GM10847 (cell line): Measurements from ENCODE around the gene DNM3.

ENCODE experiments used
- POLR2A ChIP-seq: IDR thresholded peaks from 2 replicates; pipeline ENCODE4 v1.6.1; 2011; ENCODE audit not compliant: insufficient read length; ENCODE audit errors: extremely low read depth

The DNM3 gene

GRCh38 chr1:172137703-172138454 lies 296.6 kb downstream of the DNM3 start:
- no peak for TF ChIP-seq POLR2A

DNA sequence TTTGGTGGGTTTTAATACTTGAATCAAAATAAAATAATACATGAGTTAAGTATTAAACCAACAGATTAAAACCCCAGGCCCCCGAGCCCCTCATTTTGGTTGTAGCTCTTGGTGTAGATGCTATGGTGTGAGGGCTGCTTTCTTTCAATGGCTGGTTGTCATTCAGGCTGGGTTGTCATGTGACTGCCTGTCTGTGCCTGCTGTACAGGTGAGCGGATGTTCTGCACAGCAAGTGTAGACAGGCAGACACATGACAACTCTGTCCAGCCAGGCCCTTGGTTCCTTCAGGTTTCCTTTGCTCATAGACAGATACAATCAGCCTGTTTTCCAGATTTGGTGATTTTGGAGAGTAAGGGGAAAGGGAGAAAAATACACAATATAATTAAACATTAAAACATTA lies 297.3 kb downstream of the DNM3 start:
- no peak for TF ChIP-seq POLR2A

DNA sequence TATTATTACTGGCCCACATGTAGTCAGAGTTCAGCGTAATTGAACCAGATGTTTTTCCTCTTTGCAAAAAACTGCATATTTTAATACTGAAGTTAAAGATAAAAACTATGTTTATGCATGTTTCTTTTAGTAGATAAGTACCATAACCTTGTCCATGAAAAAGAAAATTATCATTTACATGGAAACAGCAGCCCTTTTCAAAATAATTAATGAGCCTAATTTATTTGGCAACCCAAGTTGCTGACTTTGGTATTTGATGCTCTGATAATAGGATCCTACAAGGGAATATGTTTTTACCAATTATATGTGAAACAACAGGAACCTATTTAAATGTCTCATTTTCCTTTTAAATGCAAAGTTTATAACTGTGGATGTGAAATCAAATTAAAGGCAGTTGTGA lies 297.9 kb downstream of the DNM3 start:
- TF ChIP-seq POLR2A = no peak

DNA sequence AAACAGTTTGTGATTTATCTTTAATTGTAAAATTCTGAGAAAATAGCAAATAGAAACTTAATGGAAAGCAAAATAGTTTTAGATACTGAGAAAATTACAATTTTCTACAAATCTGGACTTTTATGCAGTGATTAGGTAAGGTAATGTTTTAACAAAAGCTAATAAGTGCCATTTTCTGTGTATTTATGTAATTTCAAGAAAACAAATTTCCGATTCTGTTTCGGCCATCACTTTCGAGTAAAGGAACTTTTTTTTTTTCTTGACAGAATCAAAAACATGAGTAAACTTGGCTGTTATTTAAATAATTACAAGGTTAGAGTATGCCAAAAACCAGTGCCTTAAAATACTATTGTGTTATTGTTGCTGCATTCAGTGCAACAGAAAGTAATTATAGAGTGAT lies 298.8 kb downstream of the DNM3 start:
- TF ChIP-seq POLR2A = no peak

- TF ChIP-seq POLR2A = no peak
These were observed 299.3 kb downstream of the DNM3 start for GRCh38 chr1:172140591-172140990.

DNA sequence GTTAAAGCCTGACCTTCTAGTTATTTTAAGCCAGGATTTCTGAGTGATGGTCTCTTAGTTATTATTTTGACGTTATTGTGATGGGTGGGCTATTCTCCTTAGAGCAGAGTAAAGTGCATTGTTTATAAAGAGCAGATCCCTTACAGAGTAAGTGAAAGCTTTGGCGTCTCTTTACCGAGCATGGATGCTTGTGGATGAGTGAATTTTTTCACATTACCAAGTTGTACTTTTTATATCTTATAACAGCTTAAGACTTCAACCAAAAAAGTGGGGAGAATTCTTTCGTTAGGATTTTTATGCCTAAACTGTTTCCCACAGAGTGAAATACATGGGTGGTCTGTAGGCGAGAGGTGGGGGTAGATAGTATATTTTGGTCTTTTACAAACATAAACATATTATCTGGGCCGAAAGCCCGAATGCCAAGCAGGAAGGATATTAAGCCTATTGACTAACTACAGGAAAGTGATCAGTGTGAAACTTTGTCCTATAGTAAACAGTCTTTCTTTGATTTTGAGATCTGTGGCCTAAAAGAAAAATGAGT lies 300.1 kb downstream of the DNM3 start:
- TF ChIP-seq POLR2A = no peak

- no peak for TF ChIP-seq POLR2A
These were observed 301.0 kb downstream of the DNM3 start for GRCh38 chr1:172142324-172142723.

DNA sequence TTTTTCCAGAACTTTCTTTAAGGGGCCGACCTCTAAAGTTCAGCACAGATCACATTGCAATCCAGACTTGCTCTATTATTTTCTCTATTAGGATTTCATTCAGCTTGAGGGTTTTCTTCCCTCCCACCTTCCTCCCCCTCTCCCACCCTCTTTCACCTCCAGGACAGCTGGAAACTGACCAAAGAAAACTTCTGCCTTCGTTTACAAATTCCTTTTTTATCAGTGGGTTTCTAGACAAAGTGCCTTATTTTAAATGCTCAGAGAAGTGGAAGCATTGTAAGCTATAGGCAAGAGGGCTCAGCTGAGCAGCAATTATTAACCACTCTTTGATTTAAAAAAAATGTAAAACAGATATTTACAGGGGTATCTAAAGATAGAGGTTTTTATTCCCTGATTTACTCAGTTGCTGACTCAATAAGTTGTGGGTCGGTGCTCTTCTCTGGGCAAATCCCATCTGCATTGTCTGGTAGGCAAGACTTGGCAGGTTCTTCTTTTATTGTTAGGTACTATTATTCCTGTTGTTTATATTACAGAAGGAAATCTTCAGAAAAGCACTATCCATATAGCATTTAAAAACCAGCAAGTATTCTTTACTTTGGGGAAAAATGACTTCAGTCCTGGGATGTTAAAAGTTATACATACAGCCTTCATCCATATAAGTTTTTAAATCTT lies 302.2 kb downstream of the DNM3 start:
- TF ChIP-seq POLR2A = no peak

DNA sequence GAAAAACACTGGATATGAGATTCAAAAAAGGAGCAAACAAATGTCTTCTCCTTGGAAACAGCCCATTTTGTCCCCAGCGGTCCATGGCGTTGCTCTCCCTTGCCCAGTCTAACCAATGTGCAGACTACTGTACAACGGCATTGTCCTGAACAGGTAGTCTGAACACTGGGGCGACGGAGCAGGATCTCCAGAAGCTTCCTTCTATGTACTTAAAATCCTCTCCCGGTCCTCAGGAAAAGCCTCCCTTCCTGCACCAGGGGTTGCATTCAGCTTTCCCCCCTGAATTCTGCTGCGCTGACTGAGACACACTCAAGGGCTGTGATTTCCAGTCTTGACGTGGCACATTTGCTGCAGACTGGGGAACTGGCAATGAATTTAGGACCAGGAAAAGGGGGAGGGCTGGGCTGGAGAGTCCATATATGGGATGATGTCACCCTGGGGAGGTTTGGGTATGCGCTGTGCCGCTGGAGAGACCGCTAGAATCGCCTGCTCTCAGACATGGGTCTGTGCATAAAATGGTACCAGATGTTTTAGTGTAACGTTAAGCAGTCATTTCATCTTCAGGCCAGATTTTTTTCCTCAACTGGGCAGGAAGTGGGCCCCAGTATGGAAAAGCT lies 303.3 kb downstream of the DNM3 start:
- no peak for TF ChIP-seq POLR2A

DNA sequence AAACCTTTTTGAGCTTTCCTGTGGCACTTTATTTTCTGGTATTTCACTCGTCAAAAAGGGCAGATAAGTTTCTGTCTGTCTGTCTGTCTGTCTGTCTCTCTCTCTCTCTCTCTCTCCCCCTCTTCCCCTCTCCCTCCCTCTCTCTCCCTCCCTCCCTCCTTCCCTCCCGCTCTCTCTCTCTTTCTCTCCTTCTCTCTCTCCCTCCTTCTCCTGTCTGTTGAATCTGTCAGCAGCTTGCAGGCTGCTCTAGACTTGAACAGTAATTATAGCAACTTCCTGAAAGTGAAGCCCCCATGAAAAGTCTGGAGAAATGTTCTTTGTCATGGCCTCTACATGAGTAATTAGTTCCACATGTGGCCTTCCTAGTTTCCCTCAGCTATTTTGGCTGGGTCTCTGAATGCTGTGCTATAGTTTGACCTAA lies 303.9 kb downstream of the DNM3 start:
- no peak for TF ChIP-seq POLR2A

- TF ChIP-seq POLR2A = no peak
These were observed 304.4 kb downstream of the DNM3 start for GRCh38 chr1:172145656-172146055.

DNA sequence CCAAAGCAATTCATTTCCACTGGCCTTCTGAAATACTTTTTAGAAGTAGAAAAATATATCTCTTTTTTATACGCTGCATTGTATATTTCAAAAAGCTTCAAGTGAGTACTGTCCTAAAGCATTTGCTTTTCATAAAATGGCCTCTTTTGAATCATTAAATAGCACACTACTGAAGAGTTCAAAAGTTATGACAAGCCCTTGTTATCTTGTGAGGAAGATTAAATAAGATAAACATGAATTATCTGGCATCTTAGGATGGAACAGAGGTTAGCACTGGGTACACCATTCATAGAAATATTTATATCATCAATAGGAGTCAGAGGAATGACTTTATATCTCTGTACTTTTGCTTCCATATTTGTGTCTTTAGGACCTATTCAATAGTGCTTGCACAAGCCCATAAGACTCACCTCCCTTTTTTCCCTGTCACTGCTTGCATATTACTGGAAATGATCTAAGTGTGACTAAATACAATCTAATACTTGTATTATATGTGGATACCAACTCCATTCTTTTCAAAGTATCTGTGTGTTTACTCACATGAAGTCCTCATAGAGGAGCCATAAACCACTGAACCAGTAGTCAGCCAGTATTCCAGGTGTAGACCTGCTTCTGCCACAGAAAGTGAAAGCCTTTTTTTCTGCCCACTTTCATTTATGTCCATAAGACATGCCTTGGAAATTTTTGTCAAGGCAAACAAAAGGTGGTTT lies 305.0 kb downstream of the DNM3 start:
- no peak for TF ChIP-seq POLR2A

- no peak for TF ChIP-seq POLR2A
These were observed 306.2 kb downstream of the DNM3 start for GRCh38 chr1:172147541-172147940.

DNA sequence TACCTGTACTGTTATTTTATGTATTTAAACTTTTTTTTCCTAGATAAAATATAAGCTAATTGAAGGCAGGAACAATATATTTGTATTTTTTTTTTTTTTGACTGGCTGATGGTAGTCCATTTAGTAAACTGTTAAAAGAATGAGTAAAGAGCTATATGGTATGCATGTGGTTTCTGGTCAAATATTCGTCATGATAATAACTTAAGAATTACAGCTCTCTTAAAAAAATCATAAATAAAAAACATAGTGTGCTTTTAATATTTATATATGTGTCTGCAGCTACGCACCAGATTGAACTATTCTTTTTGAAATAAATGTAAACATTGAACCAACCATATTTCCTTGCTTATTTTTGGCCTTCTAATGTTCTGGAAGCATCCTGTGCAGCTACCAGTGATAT lies 306.9 kb downstream of the DNM3 start:
- TF ChIP-seq POLR2A = no peak

GRCh38 chr1:172148707-172149106 lies 307.4 kb downstream of the DNM3 start:
- no peak for TF ChIP-seq POLR2A

- TF ChIP-seq POLR2A = no peak
These were observed 308.0 kb downstream of the DNM3 start for GRCh38 chr1:172149346-172149745.

- TF ChIP-seq POLR2A = no peak
These were observed 313.3 kb downstream of the DNM3 start for GRCh38 chr1:172154551-172154950.
